Hematopoietic multipotent progenitor cell (in vitro differentiated cells): ENCODE results near the gene CNTN4. TPM values are rescaled to one million over a fixed set of nuclear protein-coding genes. Genes with fewer than 3 reads are reported as not detected.
"Not testable (repeated sequence)": the region's sequence is repeated elsewhere in the genome, so short reads cannot be mapped to it uniquely, and the experiment has no call there.

Source experiments
- DNase-seq, 3 donors: peaks; one replicate each; pipeline ENCODE4 v3.0.0-alpha.2; 2011 to 2015; ENCODE audit warnings: low read depth in 2 of 3, low spot score in 2 of 3
- total RNA-seq: library from RNA; depleted of rRNA; stranded (reverse); fragments of >200 nt; gene quantifications from one replicate; pipeline ENCODE4 v1.2.3, GENCODE V29; 2012

Gene CNTN4
- total RNA-seq, 1 donor: 0.27 TPM

DNA sequence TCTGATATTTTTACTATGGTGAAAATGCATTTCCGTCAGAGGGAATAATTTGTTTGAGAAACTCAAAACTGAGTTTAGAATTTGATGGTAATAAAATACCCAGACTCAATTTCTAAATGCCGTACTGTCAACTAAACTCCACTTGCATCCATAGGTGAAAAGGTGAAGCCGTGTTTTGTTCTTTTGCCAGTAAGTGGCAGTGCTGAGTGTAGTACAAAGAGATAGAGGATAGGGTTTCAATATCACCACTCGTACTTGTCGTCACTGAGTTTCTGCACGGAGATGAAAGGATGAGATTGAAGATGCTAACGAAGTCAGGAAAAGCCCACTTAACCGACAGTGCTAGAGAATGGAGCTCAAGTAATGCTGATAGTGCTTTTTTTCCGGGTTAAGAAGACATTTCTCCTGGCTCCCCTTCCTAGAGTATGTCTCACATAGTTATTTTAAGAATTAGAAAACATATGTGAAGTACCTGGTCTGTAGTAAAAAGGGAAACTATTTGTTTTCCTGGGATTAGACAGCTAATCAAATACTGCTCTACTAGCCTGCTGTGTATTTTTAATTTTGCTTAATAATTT, 666.4 kb downstream of the CNTN4 start:
- DNase-seq: peak in 2 of 3 donors; percentile 18 to 45

DNA sequence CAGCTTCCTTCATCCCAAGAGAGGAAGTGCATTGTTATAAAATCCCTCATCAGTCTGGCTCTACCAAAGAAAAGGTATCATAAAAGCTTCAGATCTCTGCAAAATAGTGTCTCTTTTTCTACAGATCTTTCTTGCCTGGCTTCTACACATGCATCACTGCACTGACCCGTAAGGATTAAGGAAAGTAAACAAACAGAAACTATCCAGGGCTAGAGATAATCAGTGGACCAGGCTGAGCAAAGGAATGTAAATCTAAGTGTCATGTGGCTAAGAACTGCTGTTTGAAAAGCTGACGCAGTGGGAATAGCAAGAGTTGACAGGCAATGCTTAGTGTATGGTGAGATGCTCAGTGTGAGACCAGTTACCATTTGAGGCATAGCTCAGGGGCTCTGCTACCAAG, 671.8 kb downstream of the CNTN4 start:
- no peak for DNase-seq

DNA sequence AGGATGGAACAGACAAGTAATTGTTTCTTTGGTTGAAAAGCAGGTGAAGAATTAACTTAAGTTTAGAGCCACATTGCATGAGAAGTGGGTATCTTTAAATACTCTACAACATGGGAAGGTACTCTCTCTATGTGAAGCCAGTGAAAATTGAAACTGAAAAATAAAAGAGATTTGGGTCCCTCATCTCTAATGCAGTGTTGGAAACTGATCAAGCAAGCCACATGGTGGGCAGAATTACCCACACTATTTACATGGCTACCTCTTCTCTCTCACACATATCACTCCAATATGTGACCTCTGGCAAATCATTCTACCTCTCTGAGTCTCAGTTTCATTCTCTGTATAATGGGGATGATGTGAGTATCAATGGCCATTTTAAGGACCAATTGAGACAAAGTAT, 672.5 kb downstream of the CNTN4 start:
- DNase-seq: no peak

DNA sequence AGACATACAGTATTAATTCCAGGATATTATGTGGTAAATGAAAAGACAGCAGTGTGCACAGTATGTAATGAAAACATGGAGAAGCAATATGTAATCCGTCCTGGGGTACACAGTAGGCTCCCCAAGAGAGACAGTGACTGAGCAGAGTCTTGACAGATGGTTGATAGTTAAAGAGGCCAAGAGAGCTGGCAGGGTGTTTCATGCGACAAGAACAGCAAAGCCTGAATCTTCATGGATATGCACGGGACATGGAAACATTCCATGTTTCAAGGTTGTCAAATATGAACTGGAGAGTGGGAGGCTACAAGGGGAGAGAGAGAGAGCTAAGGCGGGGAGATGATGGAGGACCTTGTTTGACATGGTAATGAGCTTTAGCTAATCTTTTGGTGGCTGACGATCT, 673.1 kb downstream of the CNTN4 start:
- no peak for DNase-seq

DNA sequence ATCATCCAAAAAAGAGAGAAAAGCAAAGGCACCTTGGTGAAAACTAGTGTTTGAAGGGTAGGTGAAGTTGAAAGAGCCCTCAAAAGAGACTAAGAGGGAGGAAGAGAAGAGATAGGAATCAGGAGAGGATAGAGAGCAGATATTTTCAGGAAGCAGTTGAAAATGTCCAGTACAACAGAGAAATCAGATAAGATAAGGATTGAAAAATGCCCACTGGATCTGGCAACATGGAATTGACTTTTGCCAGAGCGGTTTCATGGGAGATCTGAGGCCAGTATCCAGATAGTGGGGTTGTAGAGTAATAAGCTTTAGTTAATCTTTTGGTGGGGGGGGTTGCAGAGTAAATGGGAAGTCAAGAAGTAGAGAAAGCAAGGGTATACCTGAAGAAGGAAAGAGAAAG, 674.1 kb downstream of the CNTN4 start:
- DNase-seq: no peak

DNA sequence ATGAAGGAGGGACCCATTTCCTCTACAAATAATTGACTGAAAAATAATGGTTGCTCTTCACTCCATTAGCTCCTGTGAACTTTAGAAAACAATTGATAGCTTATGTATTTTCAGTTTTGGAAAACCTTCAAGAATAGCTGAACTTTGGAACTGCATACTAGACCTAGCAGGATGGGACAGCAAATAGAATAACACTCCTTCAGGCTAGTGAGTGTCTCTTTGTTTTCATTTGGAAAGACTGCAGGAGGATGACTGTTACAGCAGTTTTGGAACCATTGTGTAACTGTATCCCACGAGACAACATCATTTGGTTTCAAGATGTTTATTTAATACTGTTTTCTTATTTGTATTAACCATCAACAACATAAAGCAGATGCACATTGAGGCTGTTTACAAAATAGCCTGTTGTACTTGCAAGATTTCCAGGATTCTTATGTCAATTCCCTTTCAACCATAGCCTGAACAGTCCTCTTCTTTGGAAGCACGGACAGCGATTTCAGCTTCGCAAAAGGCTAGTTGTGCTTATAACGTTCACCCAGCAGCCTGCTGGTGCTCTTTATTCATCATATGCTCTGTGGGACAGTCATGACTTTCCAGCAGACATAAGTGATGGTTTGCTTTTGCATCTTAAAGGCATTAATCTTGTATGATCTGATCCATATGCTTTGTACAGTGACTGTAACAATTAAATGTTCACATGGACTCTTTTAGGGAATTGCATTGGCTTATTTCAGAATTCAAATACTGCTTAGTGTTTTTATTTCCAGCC, 676.0 kb downstream of the CNTN4 start:
- no peak for DNase-seq

DNA sequence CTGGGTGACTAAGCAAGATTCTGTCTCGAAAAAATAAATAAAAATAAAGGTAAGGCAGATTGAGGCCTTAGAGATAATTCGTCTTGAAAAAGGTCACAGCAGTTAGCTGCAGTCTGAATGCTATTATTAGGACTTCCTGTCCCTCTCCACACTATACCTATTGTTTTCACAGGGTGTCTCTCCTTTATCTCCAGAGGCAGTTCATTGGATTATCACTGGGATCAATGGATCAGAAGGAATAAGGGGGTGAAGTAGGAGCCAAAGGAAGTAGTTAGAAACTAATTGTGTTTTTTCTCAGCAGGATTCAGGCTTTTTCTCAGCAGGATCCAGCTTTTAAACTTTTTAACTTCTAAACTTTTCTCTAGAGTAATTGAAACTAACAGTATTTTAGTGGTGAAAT, 684.6 kb downstream of the CNTN4 start:
- DNase-seq: no peak

DNA sequence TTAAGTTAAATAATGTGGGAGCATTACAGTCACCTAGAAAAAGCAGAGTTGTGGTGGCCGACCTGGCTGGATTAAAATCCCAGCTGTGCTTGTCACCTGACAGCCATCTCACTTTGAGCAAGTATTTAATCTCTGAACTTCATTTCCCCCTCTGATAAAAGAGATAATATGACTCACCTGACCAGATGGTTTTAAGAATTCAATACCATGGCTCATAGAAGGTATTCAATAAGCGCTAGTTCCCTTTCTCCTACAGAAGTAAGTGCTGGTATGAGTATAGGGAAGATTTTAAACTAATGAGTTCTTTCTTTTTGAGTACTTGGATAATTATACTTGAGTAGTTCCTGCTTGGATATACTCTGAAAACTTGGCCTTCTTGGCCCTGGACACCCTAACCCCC, 686.0 kb downstream of the CNTN4 start:
- DNase-seq: no peak

DNA sequence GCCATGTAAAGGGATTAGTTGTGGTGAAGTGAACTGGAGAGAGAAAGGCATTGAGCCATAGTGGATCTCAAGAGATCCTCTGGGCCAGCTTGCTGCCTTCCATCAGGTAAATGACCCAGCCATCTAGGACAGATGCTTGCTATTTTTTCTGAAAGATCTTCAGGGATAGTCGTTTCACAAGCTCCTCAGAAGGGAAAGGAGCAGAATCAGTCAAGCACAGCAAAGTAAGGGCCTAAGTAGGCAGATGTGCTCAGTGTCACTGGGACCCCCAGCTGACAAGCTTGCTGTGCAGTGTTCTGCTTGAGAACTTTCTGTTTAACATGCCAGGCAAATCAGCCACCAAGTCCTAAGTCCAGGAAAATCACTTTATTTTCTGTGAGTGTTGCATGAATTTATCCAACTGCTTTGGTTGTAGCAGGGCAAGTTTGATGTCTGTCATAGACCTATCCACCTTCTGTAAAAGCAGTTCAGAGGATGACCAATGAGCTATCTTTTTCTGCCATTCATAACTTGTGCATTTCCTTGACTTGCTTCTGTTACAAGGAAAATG, 691.7 kb downstream of the CNTN4 start:
- DNase-seq: no peak

DNA sequence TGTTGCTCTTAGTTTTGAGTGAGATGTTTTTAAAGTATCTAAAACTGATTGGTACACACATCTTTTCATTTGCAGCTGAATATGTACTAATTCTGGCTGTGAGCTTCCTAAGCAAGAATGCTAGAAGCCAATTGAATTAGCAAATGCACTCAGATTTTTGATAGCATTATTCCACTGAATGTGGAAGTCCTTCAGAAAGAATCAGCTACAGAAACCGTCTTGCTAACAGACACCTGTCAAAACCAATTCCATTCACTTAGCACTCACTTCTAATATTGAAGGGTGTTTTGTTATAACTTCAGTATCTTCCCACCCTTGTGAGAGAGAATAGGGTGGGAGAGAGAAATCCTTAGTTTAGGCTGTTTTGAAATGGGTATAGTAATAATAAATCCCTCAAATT, 693.8 kb downstream of the CNTN4 start:
- no peak for DNase-seq

DNA sequence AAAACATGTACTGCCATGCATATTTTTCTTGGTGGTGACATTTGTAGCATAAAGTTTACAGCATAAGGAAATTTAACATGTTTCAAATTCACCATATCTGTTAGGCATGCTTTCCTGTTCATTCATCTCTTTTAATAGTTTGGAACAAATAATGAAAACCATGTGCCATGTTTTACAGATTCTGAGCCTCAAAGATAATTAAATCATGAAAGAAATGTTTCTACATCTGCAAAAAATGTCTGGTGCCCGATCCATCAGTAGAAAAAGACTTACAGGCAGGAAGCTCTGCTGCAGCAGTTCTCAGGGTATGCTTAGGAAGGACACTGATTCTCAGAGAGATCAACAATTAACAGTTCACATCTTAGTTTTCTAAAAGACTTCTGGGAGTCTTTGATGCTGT, 695.3 kb downstream of the CNTN4 start:
- no peak for DNase-seq

DNA sequence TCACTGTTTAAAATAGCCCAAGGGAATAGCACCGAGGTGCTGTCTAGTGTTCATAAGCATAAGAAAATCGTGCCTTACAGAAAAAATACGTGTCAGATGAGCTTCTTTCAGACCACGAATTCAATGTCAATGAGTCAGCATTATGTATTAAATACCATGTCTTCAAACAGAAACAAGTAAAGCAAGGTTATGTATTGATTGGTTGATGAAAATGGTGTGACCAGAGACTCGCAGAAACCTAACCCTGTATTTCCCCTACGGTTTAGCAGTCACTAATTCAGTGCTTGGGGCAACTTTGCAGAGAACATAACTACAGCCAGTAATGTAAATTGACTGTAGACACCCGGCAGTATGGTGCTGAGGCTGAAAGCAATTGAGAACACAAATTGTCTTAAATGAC, 703.8 kb downstream of the CNTN4 start:
- DNase-seq: no peak

DNA sequence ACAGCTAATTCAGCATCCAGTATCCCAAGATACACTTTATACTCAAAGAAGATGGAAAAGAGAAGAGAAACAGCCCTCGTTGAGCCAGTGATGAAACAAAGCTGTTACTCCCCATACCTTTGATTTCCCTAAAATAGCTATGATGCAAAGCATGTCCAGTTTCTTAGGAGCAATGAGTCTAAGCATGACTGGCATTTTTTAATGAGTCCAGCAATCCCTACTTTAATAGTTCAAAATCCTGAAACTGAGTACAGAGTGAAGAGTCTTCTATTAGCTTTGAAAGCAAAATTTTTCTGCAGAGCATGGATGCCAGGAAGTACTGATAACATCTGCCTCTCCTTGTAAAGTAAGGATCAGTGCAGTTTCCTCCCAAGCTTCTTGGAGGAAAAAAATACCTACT, 708.8 kb downstream of the CNTN4 start:
- DNase-seq: no peak

DNA sequence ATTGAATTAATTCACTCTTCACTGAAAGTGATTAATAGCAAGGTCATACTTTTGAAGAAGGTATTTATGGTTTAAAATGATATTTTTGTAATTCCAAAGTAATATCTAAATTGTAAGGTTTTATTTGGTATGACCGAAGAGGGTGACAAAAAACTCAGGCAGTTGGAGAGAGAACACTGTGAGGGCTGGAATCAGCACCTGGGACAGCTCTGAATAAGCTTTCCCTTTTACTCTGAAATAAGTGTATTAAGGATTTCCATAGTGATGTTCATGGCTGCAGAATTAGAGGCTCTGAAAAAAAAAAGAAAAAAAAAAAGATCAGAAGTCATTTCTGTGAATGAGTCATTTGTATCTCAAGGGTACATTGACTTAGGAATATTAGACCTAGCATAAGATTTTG, 712.1 kb downstream of the CNTN4 start:
- DNase-seq: peak in 1 of 3 donors; percentile 7

DNA sequence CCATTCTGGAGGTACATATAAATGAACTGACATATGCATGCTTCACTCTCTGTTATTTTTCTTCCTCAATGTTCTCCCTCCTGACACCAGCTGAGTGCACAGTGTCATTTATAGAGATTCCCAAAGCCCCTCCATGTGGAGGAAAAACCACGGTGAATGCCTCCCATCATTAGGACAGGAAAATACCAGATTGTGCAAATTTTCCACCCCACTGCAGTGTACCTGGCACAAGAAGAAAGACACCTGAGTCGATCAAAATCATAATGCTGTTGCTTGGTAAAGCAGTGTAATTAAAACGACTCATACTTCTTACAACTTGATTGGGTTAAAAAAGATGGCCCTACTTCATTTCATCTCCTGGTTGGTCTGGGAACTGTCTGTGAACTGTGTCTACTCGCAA, 720.9 kb downstream of the CNTN4 start:
- DNase-seq: no peak

DNA sequence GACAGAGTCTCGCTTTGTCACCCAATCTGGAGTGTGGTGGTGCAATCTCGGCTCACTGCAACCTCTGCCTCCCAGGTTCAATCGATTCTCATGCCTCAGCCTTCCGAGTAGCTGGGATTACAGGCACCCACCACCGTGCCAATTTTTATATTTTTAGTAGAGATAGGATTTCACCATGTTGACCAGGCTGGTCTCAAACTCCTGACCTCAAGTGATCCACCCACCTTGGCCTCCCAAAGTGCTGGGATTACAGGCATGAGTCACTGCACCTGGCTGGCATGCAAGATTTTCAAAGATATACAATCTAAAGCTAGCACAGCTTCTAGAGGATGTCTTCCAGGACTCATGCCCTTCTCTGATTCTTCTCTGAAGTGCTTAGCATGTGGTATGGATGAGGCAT, 722.3 kb downstream of the CNTN4 start:
- not testable (repeated sequence) for DNase-seq

DNA sequence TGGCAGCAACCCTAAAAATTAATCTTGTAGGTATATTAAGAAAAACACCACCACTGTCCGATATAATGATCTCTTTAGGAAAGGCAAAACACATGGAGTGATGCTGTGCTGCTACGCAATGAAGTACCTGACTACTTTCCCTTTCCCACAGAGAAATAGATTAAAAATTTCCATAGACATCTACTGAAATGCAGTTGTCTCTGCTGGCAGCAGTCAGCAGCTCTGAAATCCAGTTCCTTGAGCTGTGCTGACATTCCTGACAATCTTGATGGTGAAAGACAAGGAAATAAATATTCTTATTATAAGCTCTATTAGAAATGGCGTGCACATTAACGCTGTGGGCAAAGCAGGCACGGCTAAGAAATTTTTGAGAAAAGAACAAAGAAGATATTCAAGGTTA, 723.9 kb downstream of the CNTN4 start:
- no peak for DNase-seq

DNA sequence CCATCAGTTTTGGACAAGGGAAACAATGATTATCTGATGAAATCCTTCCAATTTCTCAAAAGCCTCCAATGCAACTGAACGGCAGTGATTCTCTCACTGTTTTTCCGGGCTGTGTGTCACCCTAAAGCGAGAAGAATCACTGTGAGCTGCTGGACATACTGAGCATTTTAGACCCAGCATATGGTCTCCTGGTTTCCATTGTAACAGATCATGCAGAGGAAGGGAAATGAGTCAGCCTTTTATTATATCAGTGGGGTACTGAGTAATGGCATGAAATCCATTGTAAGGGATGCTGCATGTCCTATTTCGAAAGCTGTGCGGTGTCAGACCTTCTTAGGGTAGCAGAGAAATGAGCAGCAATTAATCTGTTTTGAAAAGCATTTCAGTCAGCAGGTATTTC, 724.4 kb downstream of the CNTN4 start:
- DNase-seq: no peak

DNA sequence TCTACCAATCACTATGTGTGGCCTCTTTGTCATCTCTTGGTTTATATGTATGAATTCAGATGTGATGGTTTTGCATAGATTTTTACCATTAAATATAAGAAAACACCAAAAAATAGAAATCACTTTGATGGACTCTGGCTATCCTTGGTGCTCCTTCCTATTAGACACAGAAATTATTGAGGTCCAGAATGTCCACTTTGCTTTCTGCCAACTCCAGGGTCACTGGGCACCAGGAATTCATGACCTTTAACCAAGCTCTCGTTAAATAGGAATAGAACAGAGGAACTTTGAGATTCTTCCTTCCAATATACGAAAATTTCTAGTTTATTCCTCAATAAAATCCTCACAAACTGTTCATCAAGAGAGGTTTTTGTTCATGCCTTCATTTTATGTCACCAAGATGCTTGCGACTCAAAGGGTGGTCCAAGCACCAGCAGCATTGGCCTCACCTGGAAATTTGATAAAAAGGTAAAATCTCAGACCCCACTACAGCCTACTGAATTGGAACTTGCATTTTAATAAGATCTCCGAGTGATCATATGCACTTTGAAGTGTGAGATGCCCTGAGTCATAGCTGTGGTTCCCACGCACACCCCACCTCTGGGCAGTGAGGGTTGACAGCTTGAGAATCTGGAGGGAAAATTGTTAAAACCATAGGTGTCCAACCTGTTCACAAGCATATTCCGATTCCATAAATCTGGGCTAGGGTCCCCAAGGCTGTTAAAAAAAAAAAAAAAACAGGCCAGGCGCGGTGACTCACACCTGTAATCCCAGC, 725.0 kb downstream of the CNTN4 start:
- DNase-seq: no peak

DNA sequence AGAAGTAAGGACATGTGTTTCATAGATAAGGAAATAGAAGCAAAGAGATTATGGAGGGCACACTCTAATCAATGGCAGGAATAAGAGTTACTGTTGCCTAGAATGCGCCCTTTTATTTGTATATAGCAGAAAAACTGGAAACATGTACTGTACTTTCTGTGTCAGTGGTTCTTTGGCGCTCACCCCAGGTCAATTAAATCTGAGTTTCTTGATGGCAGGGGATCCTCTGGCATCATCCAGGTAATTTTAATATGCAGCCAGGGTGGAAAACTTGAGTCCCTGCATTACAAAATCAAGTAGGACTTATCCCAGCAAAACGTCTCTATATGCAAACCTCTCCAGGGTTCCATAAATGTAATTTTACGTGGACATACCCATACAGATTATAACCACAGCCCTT, 727.4 kb downstream of the CNTN4 start:
- no peak for DNase-seq

DNA sequence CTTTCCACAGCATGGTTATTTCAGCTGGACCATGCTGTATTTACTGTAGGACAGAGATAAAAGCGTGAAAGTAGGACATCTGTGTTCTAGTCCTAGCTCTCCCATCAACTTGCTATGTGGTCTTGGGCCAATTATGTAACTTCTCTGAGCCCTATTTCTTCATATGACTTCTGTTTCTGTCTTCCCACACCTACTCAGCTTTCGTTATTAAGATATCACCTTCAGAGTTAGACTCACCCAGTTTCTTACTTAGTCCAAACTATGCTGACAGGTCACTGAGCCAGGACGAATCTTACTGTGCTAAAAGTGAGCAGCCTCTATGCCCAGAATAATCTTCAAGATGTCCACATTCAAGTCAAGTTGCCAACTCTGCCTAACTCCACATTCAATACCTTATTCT, 727.8 kb downstream of the CNTN4 start:
- no peak for DNase-seq

DNA sequence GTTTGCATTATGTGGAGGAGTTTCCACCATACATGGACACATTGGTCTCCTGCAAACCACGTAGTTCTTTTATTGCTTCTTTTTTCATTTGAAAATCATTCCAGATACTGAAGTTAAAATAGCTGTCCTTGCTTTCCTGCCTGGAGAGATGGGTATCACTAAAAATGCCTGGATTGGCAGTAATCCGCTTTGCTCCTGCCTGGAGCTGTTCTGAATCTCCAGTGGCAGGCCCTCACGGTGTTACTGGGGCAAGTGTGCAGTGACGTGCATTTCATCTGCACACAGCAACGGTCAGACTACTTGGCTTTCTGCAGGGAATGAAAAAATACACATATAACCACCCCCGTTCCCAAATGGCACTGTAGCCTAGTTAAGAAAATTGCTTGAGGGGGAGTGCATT, 738.6 kb downstream of the CNTN4 start:
- no peak for DNase-seq
